HepG2 (cell line): Measurements from ENCODE around the gene BTBD19.

Experiments used
- ARNT ChIP-seq: fragments of 450-650 bp; IDR thresholded peaks from 2 replicates; pipeline ENCODE4 v1.6.1; 2017
- CTCF ChIP-seq: sonication (generic); formaldehyde crosslinking; IDR thresholded peaks from 2 replicates; pipeline ENCODE4 v1.5.0; 2020; ENCODE audit warnings: mild to moderate bottlenecking, missing genetic modification reagents, moderate library complexity
- EZH2 ChIP-seq: conservative IDR thresholded peaks from 2 replicates; pipeline ENCODE4 v1.6.1; 2012; ENCODE audit warnings: mild to moderate bottlenecking, low read depth, low read length, moderate library complexity
- FIP1L1 ChIP-seq: fragments of 200-400 bp; formaldehyde crosslinking; IDR thresholded peaks from 2 replicates; pipeline ENCODE4 v1.6.1; 2018; ENCODE audit warnings: low read depth, mild to moderate bottlenecking, low read length, moderate library complexity, borderline replicate concordance; ENCODE audit not compliant: insufficient read depth
- FOSL2 ChIP-seq: sonication (generic); formaldehyde crosslinking; IDR thresholded peaks from 2 replicates; pipeline ENCODE4 v1.4.0; 2020; ENCODE audit warnings: missing genetic modification reagents
- GTF2F1 ChIP-seq: fragments of 150-350 bp; IDR thresholded peaks from 2 replicates; pipeline ENCODE4 v1.6.1; 2014; ENCODE audit warnings: low read length
- MXD4 ChIP-seq: IDR thresholded peaks from 2 replicates; pipeline ENCODE4 v1.6.1; 2016; ENCODE audit warnings: mild to moderate bottlenecking, missing biosample characterization, missing genetic modification reagents
- NAIF1 ChIP-seq: sonication (generic); formaldehyde crosslinking; IDR thresholded peaks from 2 replicates; pipeline ENCODE4 v1.5.0; 2020; ENCODE audit warnings: mild to moderate bottlenecking, missing genetic modification reagents, borderline replicate concordance
- POLR2A ChIP-seq, 2 experiments: IDR thresholded peaks; 2 replicates each; pipeline ENCODE4 v1.6.1; 2011; ENCODE audit warnings: low read depth in 2 of 2, low read length in 2 of 2, mild to moderate bottlenecking in 1 of 2, moderate library complexity in 1 of 2; ENCODE audit not compliant: insufficient read depth in 1 of 2
- POLR2AphosphoS5 ChIP-seq: IDR thresholded peaks from 2 replicates; pipeline ENCODE4 v1.6.1; 2012; ENCODE audit warnings: low read depth, low read length
- SMC3 ChIP-seq: IDR thresholded peaks from 2 replicates; pipeline ENCODE4 v1.6.1; 2011; ENCODE audit warnings: low read length, improper control_type of control experiment
- ZNF331 ChIP-seq: sonication (generic); formaldehyde crosslinking; IDR thresholded peaks from 2 replicates; pipeline ENCODE4 v1.4.0; 2020; ENCODE audit warnings: missing genetic modification reagents
- TF ChIP-seq, protein P1 (sequence below): sonication (generic); formaldehyde crosslinking; IDR thresholded peaks from 2 replicates; pipeline ENCODE4 v1.5.1; 2020; ENCODE audit warnings: mild to moderate bottlenecking, missing genetic modification reagents

GRCh38 chr1:44808063-44808937 is at the start of gene BTBD19:
- no peak for TF ChIP-seq GTF2F1
- no peak for TF ChIP-seq CTCF (CRISPR knock-in tag)
- TF ChIP-seq MXD4 (CRISPR knock-in tag): no peak; the same call in 1 of the 2 replicates
- no peak for TF ChIP-seq ARNT
- TF ChIP-seq POLR2A (IDR thresholded peaks at IDR 0.05; ENCODE audit: insufficient read depth in 1 of 2, low read depth in 2 of 2, low read length in 2 of 2): peak in 1 of 2 experiments; percentile 63; a peak in 2 of 4 replicates
- no peak; the same call in 1 of the 2 replicates for TF ChIP-seq POLR2AphosphoS5
- no peak for TF ChIP-seq SMC3
- TF ChIP-seq FIP1L1: no peak
- no peak for TF ChIP-seq FOSL2 (CRISPR knock-in tag)
- 0 out of 2 replicates have a peak, but pooled peaks have one; percentile 25 for TF ChIP-seq NAIF1 (CRISPR knock-in tag)
- TF ChIP-seq ZNF331 (CRISPR knock-in tag): no peak
- no peak for TF ChIP-seq EZH2
- TF ChIP-seq, protein P1, sequence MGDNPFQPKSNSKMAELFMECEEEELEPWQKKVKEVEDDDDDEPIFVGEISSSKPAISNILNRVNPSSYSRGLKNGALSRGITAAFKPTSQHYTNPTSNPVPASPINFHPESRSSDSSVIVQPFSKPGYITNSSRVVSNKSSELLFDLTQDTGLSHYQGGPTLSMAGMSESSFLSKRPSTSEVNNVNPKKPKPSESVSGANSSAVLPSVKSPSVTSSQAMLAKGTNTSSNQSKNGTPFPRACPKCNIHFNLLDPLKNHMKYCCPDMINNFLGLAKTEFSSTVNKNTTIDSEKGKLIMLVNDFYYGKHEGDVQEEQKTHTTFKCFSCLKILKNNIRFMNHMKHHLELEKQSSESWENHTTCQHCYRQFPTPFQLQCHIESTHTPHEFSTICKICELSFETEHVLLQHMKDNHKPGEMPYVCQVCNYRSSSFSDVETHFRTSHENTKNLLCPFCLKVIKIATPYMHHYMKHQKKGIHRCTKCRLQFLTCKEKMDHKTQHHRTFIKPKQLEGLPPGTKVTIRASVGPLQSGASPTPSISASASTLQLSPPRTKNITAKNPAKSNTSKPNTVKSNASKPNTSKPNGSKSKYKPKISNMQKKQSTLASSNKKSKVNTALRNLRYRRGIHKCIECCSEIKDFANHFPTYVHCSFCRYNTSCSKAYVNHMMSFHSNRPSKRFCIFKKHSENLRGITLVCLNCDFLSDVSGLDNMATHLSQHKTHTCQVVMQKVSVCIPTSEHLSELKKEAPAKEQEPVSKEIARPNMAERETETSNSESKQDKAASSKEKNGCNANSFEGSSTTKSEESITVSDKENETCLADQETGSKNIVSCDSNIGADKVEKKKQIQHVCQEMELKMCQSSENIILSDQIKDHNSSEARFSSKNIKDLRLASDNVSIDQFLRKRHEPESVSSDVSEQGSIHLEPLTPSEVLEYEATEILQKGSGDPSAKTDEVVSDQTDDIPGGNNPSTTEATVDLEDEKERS: no peak
